Omental fat pad (tissue), 4 donors: ENCODE measurements around the gene FGF13. TPM values are rescaled to one million over a fixed set of nuclear protein-coding genes. Genes with fewer than 3 reads are reported as not detected.

Experiments
- ATAC-seq: fragments of 150-250 bp; one replicate; pipeline ENCODE4 v1.9.1; 2016; ENCODE audit warnings: mild to moderate bottlenecking, moderate library complexity; ENCODE audit not compliant: low FRiP score
- DNase-seq: peaks from one replicate; pipeline ENCODE4 v3.0.0-alpha.2; 2019; ENCODE audit warnings: low spot score
- total RNA-seq, 4 donors: library from RNA; depleted of rRNA; stranded (reverse); fragments of >200 nt; gene quantifications; one replicate each; pipeline ENCODE4 v1.1.0, GENCODE V29; 2016
- TF ChIP-seq, protein P1 (sequence below), 3 donors: fragments of 450-650 bp; IDR thresholded peaks; one replicate each; pipeline ENCODE4 v1.5.1; 2016 to 2017; ENCODE audit warnings: antibody characterized with exemption in 3 of 3, mild to moderate bottlenecking in 3 of 3, moderate library complexity in 2 of 3

FGF13 gene
- total RNA-seq, 4 donors from 2014 or later: 7.9 to 14.6 (median 11.1) TPM

DNA sequence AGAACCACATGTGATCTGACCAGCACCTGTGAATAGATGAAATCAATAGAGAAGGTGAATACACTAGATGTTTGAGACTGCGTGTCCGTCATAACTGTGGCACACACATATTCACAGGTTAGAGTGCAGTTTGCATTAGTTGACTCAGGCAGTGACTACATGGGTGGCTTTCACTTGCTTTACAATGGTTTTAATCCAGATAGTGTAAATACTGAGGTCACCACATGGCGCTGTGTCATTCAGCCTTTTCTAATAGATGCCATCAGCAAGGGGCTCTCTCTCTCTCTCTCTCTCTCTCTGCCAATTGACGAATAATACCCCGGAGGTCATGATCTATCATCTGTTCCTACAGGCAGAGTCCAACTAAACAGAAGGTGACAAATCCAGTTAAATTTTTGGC lies 30.7 kb upstream of the FGF13 start:
- DNase-seq: no peak
- no peak for ATAC-seq
- TF ChIP-seq, protein P1, sequence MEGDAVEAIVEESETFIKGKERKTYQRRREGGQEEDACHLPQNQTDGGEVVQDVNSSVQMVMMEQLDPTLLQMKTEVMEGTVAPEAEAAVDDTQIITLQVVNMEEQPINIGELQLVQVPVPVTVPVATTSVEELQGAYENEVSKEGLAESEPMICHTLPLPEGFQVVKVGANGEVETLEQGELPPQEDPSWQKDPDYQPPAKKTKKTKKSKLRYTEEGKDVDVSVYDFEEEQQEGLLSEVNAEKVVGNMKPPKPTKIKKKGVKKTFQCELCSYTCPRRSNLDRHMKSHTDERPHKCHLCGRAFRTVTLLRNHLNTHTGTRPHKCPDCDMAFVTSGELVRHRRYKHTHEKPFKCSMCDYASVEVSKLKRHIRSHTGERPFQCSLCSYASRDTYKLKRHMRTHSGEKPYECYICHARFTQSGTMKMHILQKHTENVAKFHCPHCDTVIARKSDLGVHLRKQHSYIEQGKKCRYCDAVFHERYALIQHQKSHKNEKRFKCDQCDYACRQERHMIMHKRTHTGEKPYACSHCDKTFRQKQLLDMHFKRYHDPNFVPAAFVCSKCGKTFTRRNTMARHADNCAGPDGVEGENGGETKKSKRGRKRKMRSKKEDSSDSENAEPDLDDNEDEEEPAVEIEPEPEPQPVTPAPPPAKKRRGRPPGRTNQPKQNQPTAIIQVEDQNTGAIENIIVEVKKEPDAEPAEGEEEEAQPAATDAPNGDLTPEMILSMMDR (IDR thresholded peaks at IDR 0.05): no peak

DNA sequence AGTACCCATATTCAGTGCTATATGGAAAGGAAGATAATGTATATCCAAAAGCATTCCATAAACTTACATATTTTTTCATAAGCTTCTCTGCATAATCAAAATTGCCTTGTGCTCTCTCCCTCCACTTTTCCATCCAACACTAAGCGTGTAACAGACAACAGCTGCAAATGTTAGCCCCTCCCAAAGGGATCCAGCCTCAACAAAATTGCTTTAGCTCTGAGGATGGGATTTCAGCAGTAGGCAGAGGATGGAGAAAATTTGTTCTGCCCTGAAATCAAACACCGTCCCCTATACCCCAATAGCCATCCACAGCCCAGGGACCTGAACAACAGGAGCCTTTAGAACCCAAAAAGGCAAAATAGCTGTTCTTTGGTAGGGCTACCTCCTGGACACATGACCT lies 28.8 kb upstream of the FGF13 start:
- ATAC-seq (no peak), DNase-seq (no peak)
- TF ChIP-seq, protein P1 (IDR thresholded peaks at IDR 0.05): no peak

DNA sequence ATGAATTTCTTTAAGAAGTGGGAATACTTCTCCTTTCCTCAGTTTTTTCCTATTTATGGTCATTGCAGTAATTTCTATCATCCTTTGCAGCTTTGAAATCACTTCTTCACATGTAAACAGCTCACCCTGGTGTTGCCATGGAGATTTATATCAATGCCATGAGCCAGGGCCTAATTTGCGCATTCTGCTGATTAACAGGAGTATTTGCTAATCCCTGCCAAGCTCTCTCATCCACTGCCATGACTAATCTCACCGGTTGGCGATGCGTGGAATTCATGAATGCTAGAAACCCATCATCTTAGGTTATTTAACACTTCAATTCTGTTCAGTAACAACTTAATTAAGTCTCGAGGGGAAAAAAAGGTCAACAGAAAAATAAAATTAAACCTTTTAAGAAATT lies 11.8 kb upstream of the FGF13 start:
- TF ChIP-seq, protein P1 (IDR thresholded peaks at IDR 0.05): no peak
- DNase-seq: no peak
- ATAC-seq: no peak

DNA sequence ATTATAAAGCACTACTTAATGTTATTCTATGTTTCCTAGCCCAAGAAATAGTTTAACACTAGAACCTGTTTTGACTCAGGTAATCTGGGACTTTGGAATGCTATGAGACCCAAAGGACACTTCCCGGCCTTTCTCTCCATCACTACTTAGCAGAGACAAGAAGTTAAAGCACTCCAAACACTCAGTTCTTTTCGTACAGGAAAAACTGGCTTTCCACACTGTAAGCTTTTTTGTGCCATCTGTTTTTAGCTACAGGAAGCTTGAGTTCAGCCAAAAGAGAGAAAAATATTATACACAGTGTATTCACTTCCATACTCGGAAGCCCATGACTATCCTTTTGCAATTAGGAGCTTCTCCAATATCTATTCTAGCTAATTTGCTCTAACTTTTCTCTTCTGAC lies 7.9 kb upstream of the FGF13 start:
- DNase-seq: no peak
- ATAC-seq: no peak
- TF ChIP-seq, protein P1 (IDR thresholded peaks at IDR 0.05): no peak

DNA sequence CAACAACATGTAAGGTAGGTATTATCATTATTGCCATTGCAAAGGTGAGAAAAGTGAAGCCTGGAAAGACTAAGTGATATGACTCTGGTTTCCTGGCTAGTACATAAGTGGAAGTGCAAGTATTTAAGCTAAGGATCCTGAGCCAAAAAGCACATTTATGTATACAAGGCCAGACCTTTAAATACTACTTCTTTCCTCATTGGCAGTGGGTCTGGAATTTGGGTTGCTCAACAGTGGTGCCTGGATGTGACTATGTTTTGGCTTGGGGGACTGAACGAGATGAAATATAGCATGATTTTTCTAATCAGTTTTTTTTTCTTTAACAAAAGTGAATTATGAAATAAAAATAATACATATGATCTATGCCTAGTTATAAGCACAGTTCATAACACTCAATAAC lies 7.4 kb upstream of the FGF13 start:
- TF ChIP-seq, protein P1 (IDR thresholded peaks at IDR 0.05): no peak
- no peak for DNase-seq
- ATAC-seq: no peak

DNA sequence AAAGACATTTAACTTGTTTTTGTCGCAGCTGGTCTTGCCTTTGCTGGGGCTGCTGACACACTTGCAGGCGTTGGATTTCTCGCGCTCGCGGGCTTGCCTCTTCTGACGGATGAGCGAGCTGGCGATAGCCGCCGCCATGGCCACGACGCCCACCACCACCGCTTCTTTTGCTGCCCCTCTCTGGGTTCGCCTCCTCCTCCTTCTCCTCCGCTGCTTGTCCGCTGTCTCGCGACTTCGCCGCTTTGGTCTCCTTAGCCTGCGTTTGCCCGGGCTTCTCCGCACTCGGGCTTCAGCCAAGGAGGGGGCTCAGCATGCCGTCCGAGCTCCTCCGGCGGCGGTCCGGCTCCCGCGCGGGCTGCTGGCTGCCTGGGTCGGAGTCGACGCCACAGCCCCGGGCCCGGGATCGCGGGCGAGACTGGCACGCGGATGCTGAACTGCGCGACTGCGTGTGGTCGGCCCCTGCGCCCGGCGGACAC lies 613 bp downstream of the FGF13 start:
- DNase-seq: no peak
- TF ChIP-seq, protein P1 (IDR thresholded peaks at IDR 0.05): no peak
- no peak for ATAC-seq

DNA sequence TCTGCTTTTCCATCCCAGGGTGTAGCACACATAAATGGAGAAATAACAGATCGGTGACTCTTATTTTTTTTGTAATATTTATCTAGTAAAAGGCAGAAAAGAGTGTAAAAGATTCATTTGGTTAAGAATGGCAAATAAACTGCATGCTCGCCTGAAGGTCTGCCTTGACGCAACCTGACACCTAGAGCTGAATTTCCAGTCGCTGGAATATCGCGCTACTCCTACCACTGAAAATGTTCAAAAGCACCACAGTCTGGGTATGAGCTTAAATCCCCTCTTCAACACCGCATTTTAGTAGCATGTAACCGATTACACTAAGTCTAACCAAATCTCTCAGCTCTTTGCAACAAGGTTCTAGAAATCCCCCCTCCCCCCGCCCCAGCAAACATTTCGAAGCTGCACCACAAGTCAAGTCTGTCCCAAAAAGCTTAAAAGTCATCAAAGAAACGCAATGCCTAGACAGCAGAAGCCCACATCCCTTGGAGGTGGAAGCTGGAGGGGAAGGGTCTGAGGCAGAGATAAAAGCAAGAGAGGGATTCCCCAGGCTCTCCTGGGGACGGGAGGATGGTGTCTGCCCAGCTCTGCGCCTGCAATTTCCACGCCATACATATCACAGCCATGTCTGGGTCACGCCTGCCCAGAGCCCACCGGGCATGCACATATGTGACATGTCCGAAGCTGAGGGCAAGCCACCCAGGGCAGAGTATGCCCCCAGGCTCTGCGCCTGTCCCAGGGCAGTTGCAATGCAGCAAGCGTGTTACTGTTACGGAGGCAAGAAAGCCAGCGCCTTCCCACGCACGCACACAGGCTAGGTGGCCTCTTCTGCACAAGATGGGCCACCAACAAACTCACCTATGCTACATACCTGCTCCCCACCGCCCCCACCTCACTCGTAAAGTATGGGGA lies 1.4 kb downstream of the FGF13 start:
- TF ChIP-seq, protein P1 (IDR thresholded peaks at IDR 0.05): no peak
- no peak for DNase-seq
- no peak for ATAC-seq
